ENCODE data around the gene PKN3. TPM values are rescaled to one million over a fixed set of nuclear protein-coding genes. Genes with fewer than 3 reads are reported as not detected.

Gene PKN3
- polyA plus RNA-seq, 1 donor (not counting 4 experiments of a cell fraction or from before 2014, with no cell fraction given): 1.3 TPM

DNA sequence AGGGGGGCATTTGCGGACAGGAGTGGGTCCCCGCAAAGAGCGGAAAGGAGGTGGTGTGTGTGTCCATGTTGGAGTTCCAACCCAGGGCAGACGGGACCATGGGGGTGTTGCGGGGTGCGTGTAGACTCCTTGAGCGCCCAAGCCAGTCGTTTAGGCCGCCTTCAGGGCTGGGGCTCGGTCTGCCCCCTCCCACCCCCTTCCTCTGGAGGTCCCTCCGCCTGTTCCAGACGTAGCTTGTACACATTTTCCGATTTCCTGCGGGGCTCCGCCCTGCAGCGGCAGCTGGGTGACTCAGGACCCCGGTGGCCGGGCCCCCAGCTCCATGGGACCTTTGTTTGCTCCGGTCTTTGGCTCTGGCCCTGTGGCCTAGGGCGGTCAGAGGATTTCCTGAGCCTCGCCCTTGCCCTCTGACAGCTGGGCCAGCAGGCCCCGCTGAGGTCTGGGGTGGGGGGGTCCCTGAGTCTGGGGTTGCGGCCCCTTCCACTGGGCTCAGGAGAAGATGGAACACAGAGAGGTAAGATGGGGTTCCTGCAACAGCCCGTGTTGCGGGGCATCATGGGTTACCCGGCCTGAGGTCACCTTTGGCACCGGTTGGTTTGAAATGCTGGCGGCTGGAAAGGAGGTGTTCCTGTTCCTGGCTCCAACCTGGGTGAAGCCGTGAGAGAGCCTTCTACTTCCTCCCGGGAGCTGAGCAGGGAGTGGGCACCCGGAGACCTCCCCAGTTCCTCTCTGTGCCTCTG, 1.5 kb downstream of the PKN3 start:
- no peaks in the 10 kb centered on the region for H3K36me3 ChIP-seq (ENCODE audit: control insufficient read depth in 2 of 2, extremely low read depth in 1 of 2, insufficient read depth in 2 of 2, low read length in 2 of 2)
- H3K9ac ChIP-seq (ENCODE audit: control insufficient read depth, extremely low read depth, insufficient read depth, low read length): no peak overlapping the region
- dilution Hi-C loops (cut with MboI; ENCODE audit: extremely low pct_ligation_motif_present, low sequenced_read_pairs): no loop called here
- no peaks in the 10 kb centered on the region for H4K20me1 ChIP-seq (ENCODE audit: control insufficient read depth, extremely low read depth, insufficient read depth, low read length)
- no peaks in the 10 kb centered on the region for H3K79me2 ChIP-seq (ENCODE audit: control insufficient read depth, insufficient read depth, low read length)
- FAIRE-seq (no peak), DNase-seq (ENCODE audit: low read depth, low spot score) (no peak)
- TF ChIP-seq, protein P1, sequence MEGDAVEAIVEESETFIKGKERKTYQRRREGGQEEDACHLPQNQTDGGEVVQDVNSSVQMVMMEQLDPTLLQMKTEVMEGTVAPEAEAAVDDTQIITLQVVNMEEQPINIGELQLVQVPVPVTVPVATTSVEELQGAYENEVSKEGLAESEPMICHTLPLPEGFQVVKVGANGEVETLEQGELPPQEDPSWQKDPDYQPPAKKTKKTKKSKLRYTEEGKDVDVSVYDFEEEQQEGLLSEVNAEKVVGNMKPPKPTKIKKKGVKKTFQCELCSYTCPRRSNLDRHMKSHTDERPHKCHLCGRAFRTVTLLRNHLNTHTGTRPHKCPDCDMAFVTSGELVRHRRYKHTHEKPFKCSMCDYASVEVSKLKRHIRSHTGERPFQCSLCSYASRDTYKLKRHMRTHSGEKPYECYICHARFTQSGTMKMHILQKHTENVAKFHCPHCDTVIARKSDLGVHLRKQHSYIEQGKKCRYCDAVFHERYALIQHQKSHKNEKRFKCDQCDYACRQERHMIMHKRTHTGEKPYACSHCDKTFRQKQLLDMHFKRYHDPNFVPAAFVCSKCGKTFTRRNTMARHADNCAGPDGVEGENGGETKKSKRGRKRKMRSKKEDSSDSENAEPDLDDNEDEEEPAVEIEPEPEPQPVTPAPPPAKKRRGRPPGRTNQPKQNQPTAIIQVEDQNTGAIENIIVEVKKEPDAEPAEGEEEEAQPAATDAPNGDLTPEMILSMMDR (optimal IDR thresholded peaks at IDR 0.05 in 1 of 3, IDR thresholded peaks at IDR 0.05 in 1 of 3, conservative IDR thresholded peaks at IDR 0.05 in 1 of 3; ENCODE audit: extremely low read depth in 1 of 3, insufficient read depth in 2 of 3, low read length in 3 of 3): no peak
- no peak for TF ChIP-seq EZH2 (IDR thresholded peaks at IDR 0.05; ENCODE audit: low read length)
- no peak overlapping the region for H2AFZ ChIP-seq (ENCODE audit: control insufficient read depth, low read length)
- H3K27ac ChIP-seq (ENCODE audit: control insufficient read depth, insufficient read depth, low read length): no peak overlapping the region
- H3K4me2 ChIP-seq (ENCODE audit: control insufficient read depth, extremely low read depth, insufficient read depth, low read depth, low read length): no peak overlapping the region
- no peaks in the 10 kb centered on the region for H3K9me1 ChIP-seq (ENCODE audit: control insufficient read depth, extremely low read depth, insufficient read depth, low read length)
- H3K4me3 ChIP-seq (ENCODE audit: control insufficient read depth in 2 of 3, extremely low read depth in 1 of 3, insufficient read depth in 2 of 3, low read depth in 1 of 3, low read length in 3 of 3): no peak overlapping the region
- H3K4me1 ChIP-seq (ENCODE audit: control insufficient read depth, extremely low read depth, insufficient read depth, low read length): no peaks in the 10 kb centered on the region
- H3K9me3 ChIP-seq (ENCODE audit: control insufficient read depth, low read depth, low read length): no peaks in the 10 kb centered on the region
- H3K27me3 ChIP-seq (ENCODE audit: control insufficient read depth, extremely low read depth, insufficient read depth, low read length): no peaks in the 10 kb centered on the region

DNA sequence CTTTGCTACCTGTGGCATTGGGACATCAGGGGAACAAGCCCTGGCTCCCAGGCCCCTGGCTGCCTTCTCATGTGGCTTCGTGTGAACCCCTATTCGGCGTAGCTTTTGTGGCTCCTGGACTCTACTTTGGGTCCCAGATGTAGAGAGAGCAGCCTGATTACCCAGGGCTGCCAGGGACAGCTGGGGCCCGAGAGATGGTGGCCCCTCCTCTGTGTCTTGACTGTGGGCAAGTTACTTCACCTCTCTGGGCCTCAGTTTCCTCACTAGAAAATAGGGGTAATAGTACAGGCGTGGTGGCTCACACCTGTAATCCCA, 2.0 kb downstream of the PKN3 start:
- Histone ChIP-seq H3K4me2 (ENCODE audit: control insufficient read depth, extremely low read depth, insufficient read depth, low read depth, low read length) (no peak overlapping the region), H3K79me2 (ENCODE audit: control insufficient read depth, insufficient read depth, low read length) (no peaks in the 10 kb centered on the region), H4K20me1 (ENCODE audit: control insufficient read depth, extremely low read depth, insufficient read depth, low read length) (no peaks in the 10 kb centered on the region), H3K36me3 (ENCODE audit: control insufficient read depth in 2 of 2, extremely low read depth in 1 of 2, insufficient read depth in 2 of 2, low read length in 2 of 2) (no peaks in the 10 kb centered on the region), H3K9ac (ENCODE audit: control insufficient read depth, extremely low read depth, insufficient read depth, low read length) (no peak overlapping the region), H2AFZ (ENCODE audit: control insufficient read depth, low read length) (no peak overlapping the region), H3K27me3 (ENCODE audit: control insufficient read depth, extremely low read depth, insufficient read depth, low read length) (no peaks in the 10 kb centered on the region), H3K4me3 (ENCODE audit: control insufficient read depth in 2 of 3, extremely low read depth in 1 of 3, insufficient read depth in 2 of 3, low read depth in 1 of 3, low read length in 3 of 3) (no peak overlapping the region), H3K9me3 (ENCODE audit: control insufficient read depth, low read depth, low read length) (no peaks in the 10 kb centered on the region), H3K9me1 (ENCODE audit: control insufficient read depth, extremely low read depth, insufficient read depth, low read length) (no peaks in the 10 kb centered on the region), H3K4me1 (ENCODE audit: control insufficient read depth, extremely low read depth, insufficient read depth, low read length) (no peaks in the 10 kb centered on the region), H3K27ac (ENCODE audit: control insufficient read depth, insufficient read depth, low read length) (no peak overlapping the region)
- TF ChIP-seq, protein P1 (optimal IDR thresholded peaks at IDR 0.05 in 1 of 3, IDR thresholded peaks at IDR 0.05 in 1 of 3, conservative IDR thresholded peaks at IDR 0.05 in 1 of 3; ENCODE audit: extremely low read depth in 1 of 3, insufficient read depth in 2 of 3, low read length in 3 of 3): no peak
- TF ChIP-seq EZH2 (IDR thresholded peaks at IDR 0.05; ENCODE audit: low read length): no peak
- dilution Hi-C loops (cut with MboI; ENCODE audit: extremely low pct_ligation_motif_present, low sequenced_read_pairs): no loop called here
- FAIRE-seq (no peak), DNase-seq (ENCODE audit: low read depth, low spot score) (no peak)
